Measurements from ENCODE around the gene MKKS.

- TF ChIP-seq ZNF274 (IDR thresholded peaks at IDR 0.05; ENCODE audit: low read depth, low read length): no peak
- TF ChIP-seq SUZ12 (IDR thresholded peaks at IDR 0.05; ENCODE audit: extremely low read depth, insufficient read depth, insufficient read length): no peak
Measured at GRCh38 chr20:10428008-10428407, 6.0 kb downstream of the MKKS start.

Measured in NT2/D1 (cell line).